Aorta (tissue), 5 donors: ENCODE results near the gene RTBDN. TPM values are rescaled to one million over a fixed set of nuclear protein-coding genes. Genes with fewer than 3 reads are reported as not detected.

Experiments
- ATAC-seq: fragments of 200-7000 bp; cut with Tn5 transposase; one replicate; pipeline ENCODE4 v1.9.1; 2022; ENCODE audit warnings: moderate library complexity; ENCODE audit not compliant: low FRiP score
- DNase-seq, 2 donors: peaks; one replicate each; pipeline ENCODE4 v3.0.0-alpha.2; 2020
- H3K27ac ChIP-seq, 2 donors: one replicate each; pipeline ENCODE4 v1.5.1; 2013; ENCODE audit warnings: low read length in 2 of 2, mild to moderate bottlenecking in 2 of 2, moderate library complexity in 2 of 2, control low read depth in 1 of 2, inconsistent platforms in 1 of 2, low read depth in 1 of 2
- H3K27me3 ChIP-seq, 2 donors: one replicate each; pipeline ENCODE4 v1.6.1; 2013; ENCODE audit warnings: control low read depth in 1 of 2, low read length in 1 of 2, mild to moderate bottlenecking in 1 of 2, moderate library complexity in 1 of 2; ENCODE audit not compliant: insufficient read depth in 2 of 2, control insufficient read depth in 1 of 2
- H3K36me3 ChIP-seq, 2 donors: one replicate each; pipeline ENCODE4 v1.6.1; 2013; ENCODE audit warnings: control low read depth in 1 of 2, low read length in 1 of 2, mild to moderate bottlenecking in 1 of 2; ENCODE audit not compliant: insufficient read depth in 2 of 2, control insufficient read depth in 1 of 2
- H3K4me1 ChIP-seq, 2 donors: one replicate each; pipeline ENCODE4 v1.6.1; 2013; ENCODE audit warnings: low read length in 2 of 2, control low read depth in 1 of 2, mild to moderate bottlenecking in 1 of 2, moderate library complexity in 1 of 2; ENCODE audit not compliant: insufficient read depth in 2 of 2, control insufficient read depth in 1 of 2
- H3K4me3 ChIP-seq, 2 donors: one replicate each; pipeline ENCODE4 v1.5.1; 2013; ENCODE audit warnings: low read length in 2 of 2, control low read depth in 1 of 2, mild to moderate bottlenecking in 1 of 2
- H3K9me3 ChIP-seq: one replicate; pipeline ENCODE4 v1.6.1; 2013; ENCODE audit warnings: mild to moderate bottlenecking, low read length; ENCODE audit not compliant: control insufficient read depth
- WGBS, 2 donors: extraction: QIAGEN DNeasy Blood & Tissue Kit; methylation state at CpG; one replicate each; pipeline ENCODE4 v1.1.7; 2013; 5-methylcytosine and 5-hydroxymethylcytosine counted together
- intact Hi-C, 2 donors: fragments of 100-400 bp; cut with DNase I; formaldehyde crosslinking; loops; one replicate each; pipeline versions ENCODE4 v1.14.2 to v1.15.0; 2022
- polyA plus RNA-seq, 2 donors: library from polyadenylated mRNA; stranded (reverse); fragments of 200-250 nt; gene quantifications; one replicate each; pipeline ENCODE4 v1.2.3, GENCODE V29; 2013
- total RNA-seq, 2 donors: library from RNA; stranded (reverse); fragmentation: NEBNext Ultra II Directional; extraction: Animal tissue kit (Norgen Biotek cat#: 25700); gene quantifications; one replicate each; pipeline ENCODE4 v1.2.1, GENCODE V29; 2021
- donor health status: healthy with polysubstance abuse.
- donor health status: Bipolar disorder and iron deficiency.
- donor health status: DM: no; HTN: no; CAD: no.
- donor health status: DM: no; HTN: no; CAD: no.
- donor health status: DM: yes; HTN: yes; CAD: no.

Gene RTBDN
- total and polyA plus RNA-seq, 4 donors: 2.0 TPM; not detected in 3

GRCh38 chr19:12782424-12783290, 51.7 kb downstream of the RTBDN start:
- Histone ChIP-seq H3K27ac (peak overlapping the region; percentile 31 to 78), H3K9me3 (no peaks in the 10 kb centered on the region), H3K27me3 (no peaks in the 10 kb centered on the region), H3K36me3 (no peaks in the 10 kb centered on the region), H3K4me1 (no peaks in the 10 kb centered on the region), H3K4me3 (peak overlapping the region in 1 of 2 donors; percentile 1)
- intact Hi-C loops: no loop called here
- DNase-seq (peak; percentile 93 to 97), ATAC-seq (peak; percentile 80)
- 1% methylated on average over 60 to 88 of the region's 88 CpGs for WGBS, 2 donors

GRCh38 chr19:12782174-12782423, 52.3 kb downstream of the RTBDN start:
- Histone ChIP-seq H3K4me3 (peak overlapping the region in 1 of 2 donors; percentile 1), H3K9me3 (no peaks in the 10 kb centered on the region), H3K27me3 (no peaks in the 10 kb centered on the region), H3K4me1 (no peaks in the 10 kb centered on the region), H3K36me3 (no peaks in the 10 kb centered on the region), H3K27ac (peak overlapping the region in 1 of 2 donors; percentile 78)
- intact Hi-C loops: no loop called here
- 1% methylated on average over 12 of the region's 12 CpGs for WGBS, 2 donors
- ATAC-seq (no peak), DNase-seq (no peak)

GRCh38 chr19:12779162-12779993, 55.0 kb downstream of the RTBDN start:
- H3K4me1 ChIP-seq: no peaks in the 10 kb centered on the region
- DNase-seq (peak; percentile 87 to 89), ATAC-seq (no peak)
- no peaks in the 10 kb centered on the region for H3K36me3 ChIP-seq
- WGBS, 2 donors: 58 to 60% methylated on average over 15 of the region's 15 CpGs
- H3K27me3 ChIP-seq: no peaks in the 10 kb centered on the region
- peak overlapping the region; percentile 83 to 84 for H3K27ac ChIP-seq
- intact Hi-C loops: no loop called here
- H3K4me3 ChIP-seq: no peak overlapping the region
- H3K9me3 ChIP-seq: no peaks in the 10 kb centered on the region

GRCh38 chr19:12778905-12779161, 55.5 kb downstream of the RTBDN start:
- intact Hi-C loops: loop anchor here in 1 of 2 donors (1.0 kb wide), 1 partner anchor 16 kb away; no protein-coding TSS in a partner anchor
- no peaks in the 10 kb centered on the region for H3K9me3 ChIP-seq
- H3K36me3 ChIP-seq: no peaks in the 10 kb centered on the region
- 41% methylated on average over 6 of the region's 6 CpGs for whole genome bisulfite sequencing, 2 donors
- no peak for DNase-seq
- H3K27ac ChIP-seq: peak overlapping the region; percentile 83 to 84
- ATAC-seq: no peak
- H3K4me1 ChIP-seq: no peaks in the 10 kb centered on the region
- no peaks in the 10 kb centered on the region for H3K27me3 ChIP-seq
- H3K4me3 ChIP-seq: no peak overlapping the region

- peak; percentile 84 to 90 for DNase-seq
- Histone ChIP-seq H3K4me3 (peak overlapping the region; percentile 19 to 55), H3K9me3 (no peaks in the 10 kb centered on the region), H3K27me3 (no peaks in the 10 kb centered on the region), H3K27ac (peak overlapping the region; percentile 83 to 84), H3K36me3 (no peaks in the 10 kb centered on the region), H3K4me1 (no peaks in the 10 kb centered on the region)
- intact Hi-C loops: loop anchor here in 1 of 2 donors (1.0 kb wide), 1 partner anchor 17 kb away; no protein-coding TSS in a partner anchor
- 1% methylated on average over 40 to 44 of the region's 44 CpGs for WGBS, 2 donors
- peak; percentile 48 for ATAC-seq
Measured at GRCh38 chr19:12778017-12778904, 56.1 kb downstream of the RTBDN start.

- WGBS, 2 donors: 5 to 6% methylated on average over 43 of the region's 43 CpGs
- no peaks in the 10 kb centered on the region for H3K9me3 ChIP-seq
- H3K27me3 ChIP-seq: no peaks in the 10 kb centered on the region
- DNase-seq (peak; percentile 89 to 95), ATAC-seq (peak; percentile 85)
- H3K36me3 ChIP-seq: no peaks in the 10 kb centered on the region
- no peaks in the 10 kb centered on the region for H3K4me1 ChIP-seq
- intact Hi-C loops: loop anchor here (1.0 kb wide), 2 partner anchors 17 to 18 kb away; no protein-coding TSS in a partner anchor
- H3K4me3 ChIP-seq: peak overlapping the region; percentile 19 to 55
- peak overlapping the region; percentile 83 to 84 for H3K27ac ChIP-seq
Measured at GRCh38 chr19:12777217-12778016, 57.0 kb downstream of the RTBDN start.
